HG02571 (cell line): ENCODE measurements around the gene UBE2E2.

ENCODE experiments used
- ATAC-seq: cut with Tn5 transposase; IDR thresholded peaks from one replicate; pipeline ENCODE4 v1.9.1; 2021; ENCODE audit warnings: mild to moderate bottlenecking, moderate library complexity; ENCODE audit not compliant: unreplicated experiment

The UBE2E2 gene

DNA sequence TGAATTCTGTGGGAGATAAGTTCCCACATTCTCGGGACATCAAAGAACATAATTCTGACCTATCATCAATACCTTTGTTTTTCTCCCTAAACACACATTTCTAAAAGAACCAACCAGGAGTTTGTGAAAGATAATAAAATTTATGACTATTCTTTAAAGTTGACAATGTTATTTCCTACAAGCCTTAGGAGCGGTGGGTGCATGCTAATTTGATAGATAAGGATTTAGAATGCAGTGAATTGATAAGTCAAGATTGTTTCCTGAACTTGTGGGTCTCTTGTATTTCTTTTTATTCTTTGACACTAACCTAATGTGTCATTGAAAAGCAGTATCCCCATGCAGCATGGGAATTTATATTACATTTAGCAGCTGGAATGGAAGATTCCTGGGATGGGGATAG is 10.3 kb upstream of the UBE2E2 start:
- ATAC-seq, result no peak

DNA sequence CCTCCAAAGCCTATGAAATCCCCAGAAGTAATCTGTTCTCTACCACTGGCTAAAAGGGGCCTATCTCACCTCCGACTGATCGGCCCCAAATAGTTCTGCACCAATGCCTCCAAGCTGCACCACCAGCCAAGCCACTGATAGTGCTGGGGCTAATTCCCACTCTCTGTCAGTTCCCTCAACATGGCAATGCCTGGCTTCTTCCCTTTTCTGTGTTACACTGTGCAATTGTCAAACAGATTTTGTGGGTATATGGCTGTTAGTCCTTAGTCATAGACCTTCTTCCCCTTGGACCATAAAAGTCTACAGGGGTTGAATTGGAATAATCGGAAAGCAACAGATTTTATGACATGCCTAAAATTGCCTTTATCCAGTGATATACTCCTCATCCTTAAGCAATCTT is 9.3 kb upstream of the UBE2E2 start:
- ATAC-seq, result no peak

DNA sequence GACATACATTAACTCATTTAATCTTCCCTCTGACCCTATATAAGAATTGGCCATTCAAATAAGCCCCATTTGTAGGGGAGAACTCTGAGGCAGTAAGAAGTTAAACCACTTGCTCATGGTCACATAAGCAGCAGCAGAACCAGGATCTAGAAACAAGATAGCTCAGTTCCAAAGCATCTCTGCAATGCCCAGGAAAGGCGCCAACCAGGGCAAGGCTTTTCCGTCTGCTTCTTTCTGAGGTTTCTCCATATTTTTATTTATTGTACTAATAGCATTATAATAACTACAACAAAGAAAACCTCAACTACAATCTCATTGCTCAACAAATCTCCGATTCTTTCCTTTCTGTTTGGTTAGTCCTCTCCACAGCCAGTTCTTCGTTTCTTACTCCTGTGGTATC is 4.3 kb upstream of the UBE2E2 start:
- ATAC-seq, result no peak

DNA sequence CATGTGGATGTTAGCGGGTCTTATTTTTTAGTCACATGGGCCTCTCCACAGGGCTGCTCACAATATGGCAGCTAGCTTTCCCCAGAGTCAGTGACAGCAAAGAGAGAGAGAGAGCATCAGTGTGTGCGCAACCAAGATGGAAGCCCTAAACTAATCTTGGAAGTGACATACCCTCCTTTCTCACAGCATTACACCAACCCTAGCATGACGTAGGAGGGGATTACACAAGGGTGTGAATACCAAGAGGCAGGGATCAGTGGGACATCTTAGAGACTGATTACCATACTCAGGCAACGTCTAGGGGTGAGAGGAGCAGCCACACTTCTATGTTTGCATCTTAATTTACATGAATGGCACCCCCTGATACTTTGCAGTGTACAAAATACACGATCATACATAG is 3.5 kb upstream of the UBE2E2 start:
- ATAC-seq, result no peak

DNA sequence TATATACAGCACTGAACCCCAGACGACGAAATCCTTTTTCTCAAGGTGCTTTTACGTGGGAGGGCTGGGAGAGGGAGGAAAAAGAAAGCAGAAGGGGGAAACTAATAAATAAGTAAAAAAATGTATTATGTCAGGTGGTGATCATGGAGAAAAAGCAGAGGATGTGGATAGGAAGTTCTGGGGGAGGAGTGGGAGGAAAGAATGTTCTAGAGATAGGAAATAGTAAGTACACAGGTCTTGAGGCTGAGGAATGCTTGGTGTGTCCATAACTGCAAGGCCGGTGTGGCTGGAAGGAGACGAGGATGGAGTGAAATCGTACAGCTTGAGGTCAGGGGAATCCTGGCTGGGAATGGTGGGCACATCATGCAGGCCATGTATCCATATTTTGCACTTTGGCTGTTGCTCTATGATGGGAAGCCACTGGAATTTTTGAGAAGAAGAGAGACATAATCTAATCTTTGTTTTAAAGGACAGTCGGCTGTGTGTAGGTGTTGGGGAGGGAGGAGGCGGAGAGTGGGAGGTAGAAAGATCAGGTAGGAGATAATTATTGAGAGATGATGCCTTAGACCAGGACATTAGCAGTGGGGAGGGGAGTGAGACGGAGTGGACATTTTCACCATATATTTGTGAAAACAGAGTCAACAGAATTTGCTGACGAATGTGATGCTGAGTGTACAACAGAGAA is 1.8 kb upstream of the UBE2E2 start:
- ATAC-seq, result no peak

DNA sequence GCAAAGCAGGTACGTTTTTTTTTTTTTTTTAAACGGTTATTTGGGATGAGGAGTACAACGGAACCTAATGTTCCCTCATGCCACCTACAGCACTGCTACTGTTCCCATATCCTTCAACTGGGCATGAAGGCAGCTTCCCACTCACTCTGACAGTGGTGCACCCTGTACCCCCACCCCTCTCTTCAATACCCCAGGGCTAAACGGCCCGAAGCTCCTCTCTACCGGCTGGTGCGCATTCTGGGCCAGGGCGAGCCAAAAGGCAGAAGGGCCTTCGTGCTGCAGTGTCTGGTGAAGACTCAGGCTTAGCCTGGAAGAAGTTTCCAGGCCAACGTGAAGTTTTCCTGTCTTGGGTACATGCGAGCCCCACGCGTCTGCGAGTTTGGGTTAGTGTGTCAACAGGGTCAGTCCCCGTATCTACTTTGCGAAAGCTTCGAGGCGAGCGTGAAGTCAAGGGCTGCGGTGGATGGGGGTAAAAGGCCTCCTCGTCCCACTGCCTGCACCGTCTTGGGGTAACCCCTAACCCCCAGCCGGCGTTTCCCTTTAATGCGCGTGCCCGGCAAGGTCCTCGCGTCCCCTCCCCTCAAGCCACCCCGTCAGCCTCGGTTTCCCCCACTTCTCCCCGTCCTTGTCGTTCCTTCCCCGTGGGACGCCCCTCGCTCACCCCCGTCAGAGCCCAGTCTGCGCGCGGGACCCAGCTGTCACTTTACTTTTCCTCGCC is 765 bp upstream of the UBE2E2 start:
- ATAC-seq, result peak; percentile 34

DNA sequence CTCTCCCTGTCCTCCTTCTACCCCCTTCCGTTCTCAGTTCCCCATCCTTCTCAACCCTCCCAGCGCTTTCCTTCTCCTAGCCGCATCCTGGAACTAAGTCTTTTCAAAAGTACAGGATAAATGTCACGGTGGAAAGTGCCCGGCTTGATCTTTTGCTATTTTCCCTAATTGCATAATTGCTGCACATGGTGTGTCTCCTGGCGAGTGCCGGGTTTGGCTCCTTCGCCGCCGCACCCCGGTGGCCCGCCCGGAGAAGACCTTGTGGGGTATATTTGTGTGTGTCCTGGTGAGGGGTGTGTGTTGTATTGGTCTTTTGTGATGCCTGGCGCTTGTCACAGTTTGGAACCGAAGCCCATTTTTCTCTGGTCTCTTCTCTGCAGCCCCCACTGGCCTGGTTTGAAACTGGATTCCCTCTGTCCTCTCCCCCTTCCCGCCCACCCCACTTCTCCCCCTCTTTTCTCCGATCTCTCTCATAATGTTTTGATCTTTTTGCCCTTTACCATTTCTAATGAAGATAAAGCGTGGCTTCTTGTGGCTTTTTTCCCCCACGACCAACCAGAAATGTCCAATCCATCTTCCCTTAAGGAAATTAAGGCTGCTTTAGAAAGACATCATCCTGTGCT is 692 bp downstream of the UBE2E2 start:
- ATAC-seq, result peak; percentile 4

DNA sequence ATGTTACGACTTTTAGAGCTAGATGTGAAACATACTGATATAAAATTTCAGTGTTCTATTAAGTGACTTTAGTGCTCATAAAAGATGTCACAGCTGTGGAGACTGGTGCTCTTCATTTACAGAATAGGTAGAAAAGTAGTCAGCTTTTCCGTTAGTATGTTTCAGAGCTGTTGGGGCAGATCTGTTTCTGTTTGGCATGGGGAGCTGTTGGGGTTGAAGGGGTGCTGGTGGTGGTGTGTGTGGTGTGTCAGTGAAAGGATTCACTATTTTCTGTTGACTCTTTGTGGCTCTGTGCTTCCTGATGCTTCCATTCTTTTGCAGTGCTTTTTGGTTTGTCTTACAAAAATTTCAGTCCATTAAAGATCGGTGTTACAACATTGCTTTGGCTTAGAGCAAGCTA is 3.2 kb downstream of the UBE2E2 start:
- ATAC-seq, result no peak

DNA sequence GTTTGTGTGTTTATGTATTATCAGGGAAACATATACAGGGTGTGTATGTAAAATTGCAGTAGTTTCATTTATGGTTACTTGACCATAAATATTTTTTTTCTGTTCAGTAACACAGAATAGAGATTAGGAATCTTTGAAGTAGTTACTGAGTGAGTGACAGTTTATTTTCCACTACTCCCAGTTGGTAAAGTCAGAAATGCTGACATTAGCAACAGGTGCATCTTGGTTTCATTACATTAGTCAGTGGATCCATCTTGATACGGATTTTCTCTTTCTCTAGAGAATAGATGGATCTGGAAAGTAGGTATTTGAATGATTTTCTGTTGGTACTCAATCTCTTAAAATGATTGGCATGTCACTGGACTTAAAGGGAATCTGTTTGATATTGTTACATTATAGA is 6.0 kb downstream of the UBE2E2 start:
- ATAC-seq, result no peak

DNA sequence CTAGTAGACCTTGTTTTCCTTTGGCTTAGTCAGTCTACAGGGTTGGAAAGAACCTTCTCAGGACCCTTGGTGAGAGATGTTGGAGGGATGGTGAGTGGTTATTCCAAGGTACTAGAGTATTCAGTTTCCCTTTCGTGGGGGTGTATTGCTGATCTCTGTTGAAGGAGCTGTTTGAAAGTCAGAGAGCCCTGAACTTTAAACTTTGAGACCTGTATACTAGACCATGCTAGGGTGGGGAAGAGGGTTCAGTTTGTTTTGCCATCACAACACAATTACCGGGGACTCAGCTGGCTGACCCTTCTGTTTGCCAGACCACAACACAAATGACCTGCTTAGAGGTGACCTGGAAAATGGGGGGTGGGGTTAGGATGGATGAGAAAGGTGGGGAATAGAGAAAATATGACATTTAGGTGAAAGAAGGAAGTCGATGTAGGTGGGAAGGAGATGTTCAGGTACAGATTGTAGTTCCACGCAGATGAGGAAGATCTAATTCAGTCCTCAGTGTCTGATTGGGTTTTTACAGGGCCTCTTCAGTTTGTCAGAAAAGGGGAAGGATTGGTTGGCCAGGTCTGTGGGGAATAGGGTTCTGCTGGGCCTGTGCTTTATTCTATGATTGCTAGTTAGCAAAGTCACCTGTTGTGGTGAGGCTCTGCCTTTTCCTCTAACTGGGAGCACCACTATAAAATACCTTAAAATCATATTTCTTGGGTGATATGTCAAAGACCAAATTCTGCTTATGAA is 6.8 kb downstream of the UBE2E2 start:
- no peak for ATAC-seq

DNA sequence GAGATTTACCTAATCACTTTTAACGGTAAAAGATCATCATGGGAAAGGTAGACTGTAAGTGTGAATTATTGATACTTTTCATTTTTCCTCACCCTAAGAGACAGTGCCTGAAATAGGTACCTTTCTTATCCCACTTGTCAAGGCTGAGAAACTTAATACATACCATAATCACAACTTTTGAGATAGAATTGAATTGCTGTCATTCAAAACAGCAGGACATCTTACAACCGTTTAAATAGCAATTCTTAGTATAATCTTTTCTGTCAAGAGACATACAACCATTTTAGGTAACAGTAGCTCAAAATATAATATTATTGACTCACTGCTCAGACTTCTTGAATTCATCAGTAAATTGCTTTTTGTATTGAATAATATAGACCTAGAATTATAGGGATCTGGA is 10.7 kb downstream of the UBE2E2 start:
- no peak for ATAC-seq

DNA sequence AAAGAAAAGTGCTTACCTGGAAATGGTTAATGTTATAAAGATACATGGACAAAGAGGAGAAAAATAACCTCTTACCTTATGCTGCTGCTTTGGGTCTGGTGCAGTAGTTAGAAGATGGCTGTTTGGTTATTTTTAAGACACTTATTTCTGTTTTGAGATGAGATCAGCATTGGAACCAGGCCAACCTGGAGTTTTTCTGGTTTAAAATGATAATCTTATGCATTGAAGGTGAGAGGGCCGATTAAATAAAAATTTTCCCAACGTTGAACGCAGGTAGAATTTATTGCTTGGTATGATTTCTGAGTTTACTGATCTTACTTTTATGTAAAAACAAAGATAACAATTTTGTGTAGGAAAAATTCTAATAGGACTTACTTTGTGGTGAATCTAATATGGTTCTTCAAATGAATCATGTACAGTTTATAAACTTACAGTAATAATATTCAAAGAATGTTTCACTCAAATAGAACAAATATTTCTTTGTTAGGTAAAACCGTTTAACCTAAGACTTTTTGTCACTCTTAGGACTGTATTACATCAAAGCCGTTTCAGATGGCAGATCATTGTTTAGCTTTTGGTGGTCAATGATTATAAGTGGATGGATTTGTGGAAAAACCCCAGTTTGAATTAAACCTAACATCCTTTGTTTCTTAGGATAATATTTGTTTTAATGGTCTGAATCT is 14.9 kb downstream of the UBE2E2 start:
- ATAC-seq, result no peak

DNA sequence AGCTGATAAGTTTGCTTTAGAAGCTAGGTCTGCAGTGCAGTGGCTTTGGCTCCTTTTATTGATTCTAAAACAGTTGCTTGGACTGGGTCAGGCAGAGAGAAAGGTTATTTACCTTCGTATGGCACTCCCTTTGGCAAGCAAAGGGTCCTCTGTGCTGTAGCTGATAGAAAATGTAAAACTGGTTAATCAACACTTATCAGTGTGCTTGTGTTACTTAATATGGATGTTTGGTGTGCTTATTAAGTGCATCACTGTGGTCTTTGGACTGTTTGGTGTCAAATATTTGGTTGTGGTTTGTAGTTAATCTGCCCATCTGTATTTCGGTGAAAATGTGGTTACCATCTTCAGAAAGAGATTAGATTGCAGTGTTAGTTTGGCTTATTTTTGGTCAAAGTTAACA is 16.0 kb downstream of the UBE2E2 start:
- peak; percentile 45 for ATAC-seq

DNA sequence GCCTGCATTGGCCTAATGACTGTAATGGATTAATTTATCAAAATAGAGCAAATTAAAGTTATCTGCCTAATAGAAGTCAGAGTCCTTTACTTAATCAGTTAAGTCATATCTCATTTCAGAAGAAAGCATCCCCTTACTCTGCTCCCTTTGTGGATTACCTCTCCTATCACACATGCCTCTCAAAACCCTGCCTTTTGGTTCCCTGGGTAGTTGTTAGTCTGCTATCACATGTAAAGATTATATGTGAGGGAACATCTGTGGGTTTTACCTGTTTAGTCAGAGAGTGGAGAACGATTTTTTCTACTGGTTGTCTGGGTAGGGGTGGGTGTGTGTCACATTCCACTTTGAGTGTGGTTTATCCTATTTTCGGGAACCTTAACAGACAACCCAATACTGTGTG is 16.4 kb downstream of the UBE2E2 start:
- ATAC-seq, result peak; percentile 46

DNA sequence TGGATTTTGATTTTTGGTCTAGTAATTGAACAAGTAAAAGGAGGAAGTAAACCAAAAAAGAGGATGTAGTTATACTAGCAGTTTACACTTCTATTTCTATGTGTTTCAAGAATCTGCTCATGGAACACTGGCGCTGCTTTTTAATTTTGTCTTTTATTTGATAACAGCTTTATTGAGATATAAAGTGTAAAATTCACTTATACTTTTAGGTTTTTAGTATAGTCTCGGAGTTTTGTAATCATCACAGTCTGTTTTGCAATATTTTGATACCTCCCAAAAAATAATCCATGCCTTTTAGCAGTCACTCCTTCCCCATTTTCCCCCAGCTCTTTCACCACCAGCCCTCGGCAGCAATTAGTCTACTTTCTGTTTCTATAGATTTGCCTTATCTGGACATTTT is 18.0 kb downstream of the UBE2E2 start:
- ATAC-seq, result no peak

DNA sequence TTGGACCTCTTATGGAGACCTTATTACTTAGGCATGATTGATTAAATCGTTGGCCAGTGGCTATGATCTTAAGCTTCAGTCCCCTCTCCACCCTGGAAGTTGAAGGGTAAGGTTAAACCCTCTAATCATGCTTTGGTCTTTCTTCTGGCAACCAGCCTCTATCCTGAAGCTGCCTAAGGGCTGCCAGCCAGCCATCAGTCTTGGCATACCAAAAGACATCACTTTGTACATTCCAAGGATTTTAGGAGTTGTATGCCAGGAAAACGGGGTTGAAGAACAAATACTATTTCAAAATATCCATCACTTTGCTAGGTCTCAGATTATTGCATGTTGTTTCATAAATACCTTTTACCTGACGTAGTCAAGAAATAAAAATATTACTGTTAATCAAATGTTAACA is 28.9 kb downstream of the UBE2E2 start:
- ATAC-seq, result no peak

DNA sequence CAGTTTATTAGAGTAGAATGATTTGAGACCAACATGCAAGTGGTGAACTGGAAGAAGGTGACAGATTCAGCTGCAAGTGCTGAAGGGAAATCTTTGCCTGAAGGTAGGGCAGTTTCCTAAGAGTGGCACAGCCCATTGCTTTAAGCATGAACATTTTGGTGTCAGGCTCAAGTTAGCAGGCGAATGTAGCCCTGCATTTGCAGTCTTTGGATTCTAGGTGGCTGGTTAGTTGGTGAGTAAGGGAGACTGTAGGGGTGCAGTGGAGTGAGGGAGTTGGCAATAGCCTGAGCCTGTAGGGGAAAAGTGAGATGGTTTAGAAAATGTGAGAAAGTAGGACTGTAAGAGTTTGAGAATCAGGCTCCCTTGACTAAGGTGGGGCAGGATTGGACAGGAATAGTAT is 29.7 kb downstream of the UBE2E2 start:
- no peak for ATAC-seq

DNA sequence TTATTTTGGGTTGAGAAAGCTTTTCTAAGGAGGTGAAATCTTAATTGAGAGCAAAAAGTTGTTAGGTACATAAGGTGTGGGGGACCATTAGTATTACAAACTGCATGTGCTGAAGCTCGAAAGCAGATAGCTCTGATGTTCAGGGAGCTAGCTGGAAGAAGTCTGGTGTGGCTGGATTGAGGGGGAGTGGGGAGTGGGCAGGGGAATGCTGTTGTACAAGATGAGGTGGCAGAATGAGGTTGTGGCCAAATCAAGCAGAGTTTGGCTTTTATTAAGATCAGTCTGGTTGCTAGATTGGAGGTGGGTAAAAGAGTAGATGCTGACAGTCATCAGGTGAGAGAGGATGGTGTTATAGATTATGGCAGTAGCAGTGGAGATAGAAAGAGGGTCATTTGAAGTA is 32.1 kb downstream of the UBE2E2 start:
- no peak for ATAC-seq

DNA sequence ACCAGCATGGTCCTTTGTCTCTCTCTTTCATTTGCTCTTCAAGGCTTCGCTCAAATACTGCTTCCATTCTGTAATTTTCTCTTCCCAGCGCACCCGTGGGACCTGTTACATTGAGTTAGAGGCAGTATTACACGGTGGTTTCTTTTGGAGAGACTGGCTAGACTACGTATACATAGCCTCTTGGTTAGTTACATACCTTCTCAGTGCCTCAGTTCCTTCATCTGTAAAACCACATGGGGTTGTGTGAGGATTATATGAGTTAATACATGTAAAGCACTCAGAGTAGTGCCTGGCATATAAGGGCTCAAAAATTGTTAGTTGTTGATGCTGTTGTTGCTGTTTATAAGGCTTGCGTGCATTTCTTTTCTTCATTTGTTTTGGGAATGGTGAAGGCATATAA is 33.8 kb downstream of the UBE2E2 start:
- ATAC-seq, result no peak

DNA sequence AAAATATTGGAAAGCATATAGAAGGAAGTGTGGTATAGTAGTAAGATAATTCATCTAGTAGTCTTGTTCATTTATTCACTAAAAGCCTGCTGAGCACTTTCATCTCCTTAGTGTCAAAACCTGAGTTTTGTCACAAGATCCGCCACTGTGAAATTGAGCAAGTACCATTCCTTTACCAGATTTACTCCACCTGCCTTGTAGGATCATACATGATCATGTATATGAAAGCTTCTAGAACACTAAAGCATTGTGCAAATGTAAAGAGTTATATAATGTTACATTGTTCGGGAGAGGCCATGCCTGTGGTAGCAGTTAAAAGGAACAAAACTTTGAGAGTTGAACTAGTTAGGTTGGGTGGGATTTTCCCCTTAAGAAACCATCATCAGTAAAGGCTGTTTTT is 35.0 kb downstream of the UBE2E2 start:
- ATAC-seq, result no peak

DNA sequence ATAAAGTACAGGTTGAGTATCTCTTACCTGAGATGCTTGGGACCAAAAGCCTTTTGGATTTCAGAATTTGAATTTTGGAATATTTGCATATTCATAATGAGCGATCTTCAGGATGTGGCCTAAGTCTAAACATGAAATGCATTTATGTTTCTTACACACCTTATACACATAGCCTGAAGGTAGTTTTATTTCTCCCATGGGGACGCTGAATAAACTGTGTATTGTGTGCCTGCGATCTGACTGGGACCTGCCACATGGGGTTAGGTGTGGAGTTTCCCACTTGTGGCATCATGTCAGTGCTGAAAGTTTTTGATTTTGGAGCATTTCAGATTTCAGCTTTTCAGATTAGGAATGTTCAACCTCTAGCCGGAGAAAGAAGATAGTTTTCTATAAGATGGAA is 35.5 kb downstream of the UBE2E2 start:
- no peak for ATAC-seq
